T-helper 2 cell (primary cell): ENCODE results near the gene HJV.

Source experiments
- DNase-seq, 5 experiments: peaks; one replicate each; pipeline versions ENCODE4 v3.0.0 to v3.0.0-alpha.2; 2012 to 2022

The HJV gene

GRCh38 chr1:145974721-145975120 is 46.8 kb downstream of the HJV start:
- no peak for DNase-seq

GRCh38 chr1:145972580-145972979 is 49.0 kb downstream of the HJV start:
- no peak for DNase-seq
